Ishikawa (cell line): Measurements from ENCODE around the gene RPGRIP1L.

Source experiments
- RAD21 ChIP-seq: IDR thresholded peaks from 2 replicates; pipeline ENCODE4 v1.6.1; 2012; ENCODE audit warnings: low read depth
- REST ChIP-seq: IDR thresholded peaks from 2 replicates; pipeline ENCODE4 v1.6.1; 2012; ENCODE audit warnings: low read depth, mild to moderate bottlenecking
- YY1 ChIP-seq: IDR thresholded peaks from 2 replicates; pipeline ENCODE4 v1.6.1; 2012; ENCODE audit warnings: low read depth

- TF ChIP-seq YY1 (no peak), RAD21 (no peak), REST (no peak)
Measured at GRCh38 chr16:53642094-53642493, 61.6 kb downstream of the RPGRIP1L start.
